Measurements from ENCODE around the gene MRPL45. TPM values are rescaled to one million over a fixed set of nuclear protein-coding genes. Genes with fewer than 3 reads are reported as not detected.
A peak's percentile ranks its signal among the peaks of the same experiment; 100 is the strongest.

The MRPL45 gene
- total RNA-seq, 1 donor from 2014 or later = 33.9 TPM

DNA sequence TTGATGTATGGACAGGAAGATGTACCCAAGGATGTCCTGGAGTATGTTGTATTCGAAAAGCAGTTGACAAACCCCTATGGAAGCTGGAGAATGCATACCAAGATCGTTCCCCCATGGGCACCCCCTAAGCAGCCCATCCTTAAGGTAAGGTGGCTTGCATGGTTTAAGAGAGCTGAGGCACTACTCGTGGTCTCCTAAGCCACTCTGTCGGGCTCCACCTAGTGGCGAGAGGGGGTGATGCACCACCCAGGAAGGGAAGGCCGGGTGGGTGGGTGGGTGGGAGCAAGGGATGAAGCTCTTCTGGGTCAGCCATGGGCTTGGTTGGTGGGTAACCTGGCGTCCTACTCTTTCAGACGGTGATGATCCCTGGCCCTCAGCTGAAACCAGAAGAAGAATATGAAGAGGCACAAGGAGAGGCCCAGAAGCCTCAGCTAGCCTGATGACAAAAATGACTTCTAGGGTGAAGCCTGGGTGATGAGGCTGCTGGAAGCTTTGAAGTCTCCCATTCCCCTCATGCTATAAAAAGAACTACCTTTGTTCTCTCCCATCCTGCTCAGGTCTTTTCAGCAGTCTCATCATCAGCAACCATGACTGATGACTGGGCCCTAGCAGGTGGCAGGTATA lies 25.3 kb downstream of the MRPL45 start:
- TF ChIP-seq, protein P1, sequence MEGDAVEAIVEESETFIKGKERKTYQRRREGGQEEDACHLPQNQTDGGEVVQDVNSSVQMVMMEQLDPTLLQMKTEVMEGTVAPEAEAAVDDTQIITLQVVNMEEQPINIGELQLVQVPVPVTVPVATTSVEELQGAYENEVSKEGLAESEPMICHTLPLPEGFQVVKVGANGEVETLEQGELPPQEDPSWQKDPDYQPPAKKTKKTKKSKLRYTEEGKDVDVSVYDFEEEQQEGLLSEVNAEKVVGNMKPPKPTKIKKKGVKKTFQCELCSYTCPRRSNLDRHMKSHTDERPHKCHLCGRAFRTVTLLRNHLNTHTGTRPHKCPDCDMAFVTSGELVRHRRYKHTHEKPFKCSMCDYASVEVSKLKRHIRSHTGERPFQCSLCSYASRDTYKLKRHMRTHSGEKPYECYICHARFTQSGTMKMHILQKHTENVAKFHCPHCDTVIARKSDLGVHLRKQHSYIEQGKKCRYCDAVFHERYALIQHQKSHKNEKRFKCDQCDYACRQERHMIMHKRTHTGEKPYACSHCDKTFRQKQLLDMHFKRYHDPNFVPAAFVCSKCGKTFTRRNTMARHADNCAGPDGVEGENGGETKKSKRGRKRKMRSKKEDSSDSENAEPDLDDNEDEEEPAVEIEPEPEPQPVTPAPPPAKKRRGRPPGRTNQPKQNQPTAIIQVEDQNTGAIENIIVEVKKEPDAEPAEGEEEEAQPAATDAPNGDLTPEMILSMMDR (IDR thresholded peaks at IDR 0.05) = peak; percentile 57
- ATAC-seq (ENCODE audit: low read depth) (peak; percentile 95), DNase-seq (peak; percentile 61)
- Mint-ChIP-seq H3K27me3 (no peaks in the 10 kb centered on the region), H3K36me3 (ENCODE audit: low read depth) (peaks cover 41% of the 10 kb centered on the region), H3K4me3 (no peak overlapping the region), H3K4me1 (peaks cover 17% of the 10 kb centered on the region), H3K9me3 (no peaks in the 10 kb centered on the region), H3K27ac (no peak overlapping the region)
- ChIA-PET POLR2A (interaction anchor here (0.5 kb wide), 1 partner anchor 45 kb away, joined by 11 read pairs; no protein-coding TSS in a partner anchor), CTCF (interaction anchor here (0.6 to 1.6 kb wide), 5 partner anchors 11 to 164 kb away, joined by 3 to 4 read pairs (median 3); no protein-coding TSS in a partner anchor)
- intact Hi-C loops (cut with micrococcal nuclease) = no loop called here

DNA sequence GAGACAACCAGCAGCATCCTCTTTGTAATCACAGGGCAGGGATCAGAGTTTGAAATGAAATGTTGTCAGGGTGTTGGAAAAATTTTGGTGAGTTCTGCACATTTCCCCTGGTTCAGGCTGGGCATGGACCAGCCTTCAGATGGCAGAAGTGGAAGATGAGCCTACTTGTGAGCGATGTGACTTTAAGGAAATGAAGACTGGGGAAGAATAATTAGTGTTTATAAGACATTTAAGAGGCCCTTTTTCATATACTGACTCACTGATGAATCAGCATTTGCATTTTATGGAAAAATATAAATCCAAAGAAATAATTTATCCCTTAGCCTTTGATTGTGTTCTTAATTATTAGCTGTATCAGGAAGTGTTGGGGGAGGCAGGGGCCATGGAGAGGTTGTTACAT lies 25.9 kb downstream of the MRPL45 start:
- H3K27ac Mint-ChIP-seq = no peak overlapping the region
- CTCF ChIA-PET = interaction anchor here (1.6 kb wide), 1 partner anchor 13 kb away, joined by 3 read pairs; no protein-coding TSS in a partner anchor

DNA sequence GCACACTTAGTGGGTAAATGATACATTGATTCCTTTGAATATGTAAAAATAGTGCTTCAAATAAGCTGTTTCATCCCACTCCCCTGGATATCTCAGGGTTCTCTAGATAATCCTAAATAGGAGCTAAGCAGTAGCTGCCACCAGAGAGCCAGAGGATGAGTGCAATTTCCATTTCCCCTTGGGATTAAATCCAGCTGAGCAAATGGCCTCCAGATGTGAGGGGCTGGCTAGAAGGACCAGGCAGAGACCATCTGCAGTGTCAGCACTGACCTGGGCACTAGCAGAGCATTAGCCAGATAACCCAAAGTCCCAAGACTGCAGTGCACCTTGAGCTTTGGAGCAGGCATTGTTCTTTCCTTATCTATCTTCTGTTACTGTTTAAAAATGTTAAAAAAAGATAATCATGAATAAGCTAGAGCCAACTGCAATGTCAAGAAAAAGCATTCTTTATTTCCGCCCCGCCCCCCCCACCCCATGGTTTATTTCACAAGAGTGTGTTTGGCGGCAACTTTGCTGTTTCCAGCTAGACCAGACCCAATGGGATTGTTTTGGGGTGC lies 27.3 kb downstream of the MRPL45 start:
- Mint-ChIP-seq H3K27me3 (peaks cover 7% of the 10 kb centered on the region), H3K36me3 (ENCODE audit: low read depth) (peaks cover 35% of the 10 kb centered on the region), H3K4me3 (no peak overlapping the region), H3K27ac (no peak overlapping the region), H3K9me3 (no peaks in the 10 kb centered on the region), H3K4me1 (peaks cover 18% of the 10 kb centered on the region)
- intact Hi-C loops (cut with micrococcal nuclease) = no loop called here
- POLR2A ChIA-PET = interaction anchor here (0.6 kb wide), 1 partner anchor 1354 kb away, joined by 3 read pairs; no protein-coding TSS in a partner anchor
- DNase-seq = no peak
- TF ChIP-seq, protein P1 (IDR thresholded peaks at IDR 0.05) = no peak
- no peak for ATAC-seq (ENCODE audit: low read depth)
- CTCF ChIA-PET = no interaction called here

More for the DNA sequence above, 25.9 kb downstream of the MRPL45 start:
- intact Hi-C loops (cut with micrococcal nuclease) = no loop called here
- H3K4me1 Mint-ChIP-seq = peaks cover 18% of the 10 kb centered on the region
- TF ChIP-seq, protein P1 (IDR thresholded peaks at IDR 0.05) = no peak
- no peak overlapping the region for H3K4me3 Mint-ChIP-seq
- ATAC-seq (ENCODE audit: low read depth) = no peak
- DNase-seq = no peak
- peaks cover 39% of the 10 kb centered on the region for H3K36me3 Mint-ChIP-seq (ENCODE audit: low read depth)
- no peaks in the 10 kb centered on the region for H3K9me3 Mint-ChIP-seq
- POLR2A ChIA-PET = interaction anchor here (0.5 kb wide), 1 partner anchor 45 kb away, joined by 11 read pairs; no protein-coding TSS in a partner anchor
- no peaks in the 10 kb centered on the region for H3K27me3 Mint-ChIP-seq

DNA sequence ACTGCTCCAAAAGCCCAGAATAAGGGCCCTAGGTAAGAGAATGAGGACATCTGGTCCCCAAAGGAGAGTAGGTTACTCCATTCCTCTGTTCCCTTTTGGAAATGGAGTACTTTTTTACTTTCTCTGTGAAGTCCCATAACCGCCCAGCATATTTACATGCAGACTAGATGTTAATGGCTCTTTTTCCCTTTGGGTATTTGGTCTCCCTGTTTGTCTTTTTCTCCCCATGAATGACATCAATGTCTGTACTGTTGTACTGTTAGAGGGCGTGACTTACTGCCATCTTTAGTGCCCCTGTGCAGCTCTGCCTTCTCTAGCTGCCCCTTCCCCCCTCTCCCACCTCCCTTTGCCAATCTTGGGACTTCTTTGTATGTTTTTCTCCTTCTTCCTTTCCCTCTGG lies 27.8 kb downstream of the MRPL45 start:
- H3K4me3 Mint-ChIP-seq = no peak overlapping the region
- H3K36me3 Mint-ChIP-seq (ENCODE audit: low read depth) = peaks cover 31% of the 10 kb centered on the region
- H3K27ac Mint-ChIP-seq = no peak overlapping the region
- peaks cover 9% of the 10 kb centered on the region for H3K27me3 Mint-ChIP-seq
- H3K4me1 Mint-ChIP-seq = peaks cover 18% of the 10 kb centered on the region
- no peak for ATAC-seq (ENCODE audit: low read depth)
- TF ChIP-seq, protein P1 (IDR thresholded peaks at IDR 0.05) = no peak
- no peaks in the 10 kb centered on the region for H3K9me3 Mint-ChIP-seq
- intact Hi-C loops (cut with micrococcal nuclease) = no loop called here
- DNase-seq = no peak
- ChIA-PET POLR2A (no interaction called here), CTCF (no interaction called here)

DNA sequence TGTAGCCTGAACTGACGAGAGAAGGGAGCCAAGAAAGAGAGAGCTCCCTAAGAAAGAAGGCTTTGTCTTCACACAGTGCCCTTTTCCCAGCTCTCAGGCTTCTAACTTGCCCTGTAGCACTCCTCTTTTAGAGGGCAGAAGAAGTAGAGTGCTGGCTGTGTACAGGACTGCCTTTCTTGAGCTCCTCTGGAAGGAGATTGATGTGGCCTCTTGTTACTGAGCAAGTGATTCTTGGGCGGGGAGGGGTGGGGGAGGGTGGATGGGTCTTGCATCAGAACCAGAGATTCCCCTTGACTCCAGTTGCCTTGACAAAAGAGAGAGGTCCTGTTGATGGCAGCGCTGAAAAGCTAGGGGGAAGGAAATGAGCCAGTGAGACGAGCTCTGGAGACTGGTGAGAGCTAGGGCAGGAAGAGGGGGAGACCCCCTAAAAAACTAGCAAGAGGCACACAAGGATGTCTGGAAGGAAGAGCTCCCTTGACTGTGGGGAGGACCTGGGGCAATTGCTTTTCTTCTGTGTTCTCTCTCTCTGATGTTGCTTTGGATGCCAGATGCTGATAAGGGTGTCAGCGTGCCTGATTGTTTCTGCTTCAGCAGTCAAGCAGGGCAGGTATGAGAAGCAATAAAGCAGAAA lies 28.4 kb downstream of the MRPL45 start:
- TF ChIP-seq, protein P1 (IDR thresholded peaks at IDR 0.05) = no peak
- ChIA-PET CTCF (interaction anchor here (1.3 kb wide), 1 partner anchor 89 kb away, joined by 3 read pairs; no protein-coding TSS in a partner anchor), POLR2A (interaction anchor here (0.6 kb wide), 1 partner anchor 24 kb away, joined by 3 read pairs; no protein-coding TSS in a partner anchor)
- Mint-ChIP-seq H3K4me3 (no peak overlapping the region), H3K27me3 (peaks cover 14% of the 10 kb centered on the region), H3K36me3 (ENCODE audit: low read depth) (peaks cover 28% of the 10 kb centered on the region), H3K27ac (peak overlapping the region; percentile 55), H3K9me3 (no peaks in the 10 kb centered on the region), H3K4me1 (peaks cover 18% of the 10 kb centered on the region)
- intact Hi-C loops (cut with micrococcal nuclease) = no loop called here
- DNase-seq = no peak
- ATAC-seq (ENCODE audit: low read depth) = peak; percentile 20
